ENCODE measurements around the gene OSBPL2. TPM values are rescaled to one million over a fixed set of nuclear protein-coding genes. Genes with fewer than 3 reads are reported as not detected.

The OSBPL2 gene
- total RNA-seq, 4 donors from 2014 or later = 46.9 to 60.8 (median 50.8) TPM

GRCh38 chr20:62232770-62233645 is 5.3 kb upstream of the OSBPL2 start:
- H3K27ac ChIP-seq = no peak overlapping the region
- peaks cover 0 to 5% of the 10 kb centered on the region in 2 donors for H3K4me1 ChIP-seq
- H3K4me3 ChIP-seq (replicated peaks in 1 of 3) = no peak overlapping the region
- no peaks in the 10 kb centered on the region for H3K36me3 ChIP-seq
- 69 to 83% methylated on average over 12 to 17 of the region's 18 CpGs for WGBS, 2 donors
- H3K9me3 ChIP-seq = no peaks in the 10 kb centered on the region
- TF ChIP-seq POLR2A (IDR thresholded peaks at IDR 0.05) = no peak
- TF ChIP-seq, protein P1, sequence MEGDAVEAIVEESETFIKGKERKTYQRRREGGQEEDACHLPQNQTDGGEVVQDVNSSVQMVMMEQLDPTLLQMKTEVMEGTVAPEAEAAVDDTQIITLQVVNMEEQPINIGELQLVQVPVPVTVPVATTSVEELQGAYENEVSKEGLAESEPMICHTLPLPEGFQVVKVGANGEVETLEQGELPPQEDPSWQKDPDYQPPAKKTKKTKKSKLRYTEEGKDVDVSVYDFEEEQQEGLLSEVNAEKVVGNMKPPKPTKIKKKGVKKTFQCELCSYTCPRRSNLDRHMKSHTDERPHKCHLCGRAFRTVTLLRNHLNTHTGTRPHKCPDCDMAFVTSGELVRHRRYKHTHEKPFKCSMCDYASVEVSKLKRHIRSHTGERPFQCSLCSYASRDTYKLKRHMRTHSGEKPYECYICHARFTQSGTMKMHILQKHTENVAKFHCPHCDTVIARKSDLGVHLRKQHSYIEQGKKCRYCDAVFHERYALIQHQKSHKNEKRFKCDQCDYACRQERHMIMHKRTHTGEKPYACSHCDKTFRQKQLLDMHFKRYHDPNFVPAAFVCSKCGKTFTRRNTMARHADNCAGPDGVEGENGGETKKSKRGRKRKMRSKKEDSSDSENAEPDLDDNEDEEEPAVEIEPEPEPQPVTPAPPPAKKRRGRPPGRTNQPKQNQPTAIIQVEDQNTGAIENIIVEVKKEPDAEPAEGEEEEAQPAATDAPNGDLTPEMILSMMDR (IDR thresholded peaks at IDR 0.05) = no peak
- DNase-seq = no peak
- intact Hi-C loops (cut with DNase I) = no loop called here
- H3K27me3 ChIP-seq = no peaks in the 10 kb centered on the region

DNA sequence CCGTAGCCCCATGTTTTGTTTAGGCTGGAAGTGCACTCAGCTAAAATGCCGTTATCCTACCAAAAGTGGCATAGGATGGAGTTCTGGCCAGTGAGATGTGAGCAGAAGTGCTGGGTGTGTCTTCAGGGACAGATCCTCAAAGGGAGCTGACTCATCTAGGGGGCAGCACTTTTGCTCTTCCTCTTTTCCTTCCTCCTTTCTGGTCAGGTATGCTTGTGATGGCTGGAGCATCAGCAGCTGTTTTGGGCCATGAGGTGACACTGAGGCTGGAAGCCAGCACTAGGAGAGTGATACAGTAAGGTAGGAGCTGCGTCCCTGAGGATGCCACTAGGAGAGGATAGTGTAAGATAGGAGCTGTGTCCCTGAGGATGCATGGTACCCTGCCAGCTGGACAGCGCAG is 4.6 kb upstream of the OSBPL2 start:
- TF ChIP-seq, protein P1 (IDR thresholded peaks at IDR 0.05) = no peak
- no peak for TF ChIP-seq POLR2A (IDR thresholded peaks at IDR 0.05)
- H3K9me3 ChIP-seq = no peaks in the 10 kb centered on the region
- intact Hi-C loops (cut with DNase I) = no loop called here
- 91 to 100% methylated on average over 2 to 4 of the region's 4 CpGs for WGBS, 2 donors
- H3K27ac ChIP-seq = no peak overlapping the region
- H3K4me1 ChIP-seq = peaks cover 0 to 5% of the 10 kb centered on the region in 2 donors
- no peak overlapping the region for H3K4me3 ChIP-seq (replicated peaks in 1 of 3)
- no peak for DNase-seq
- no peaks in the 10 kb centered on the region for H3K36me3 ChIP-seq
- H3K27me3 ChIP-seq = no peaks in the 10 kb centered on the region

DNA sequence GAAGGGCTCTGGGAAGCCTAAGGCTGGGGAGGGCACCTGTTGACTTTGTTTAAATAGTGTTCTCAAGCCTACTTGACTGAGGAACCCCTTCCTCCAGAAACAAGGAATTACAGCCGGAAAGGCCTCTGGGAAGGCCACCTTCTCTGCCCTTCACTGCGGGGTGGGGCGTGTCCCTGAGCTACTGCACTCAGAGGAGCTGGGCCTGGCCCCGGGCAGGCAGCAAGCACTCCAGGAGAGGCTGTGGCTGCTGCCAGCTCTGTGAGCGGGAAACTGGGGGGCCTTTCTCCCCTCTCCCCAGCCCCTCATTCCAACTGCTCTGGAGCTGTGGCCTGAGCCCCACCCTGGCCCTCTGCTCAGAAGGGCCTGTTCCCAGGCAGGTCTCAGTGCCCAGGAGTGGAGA is 4.0 kb upstream of the OSBPL2 start:
- Histone ChIP-seq H3K9me3 (no peaks in the 10 kb centered on the region), H3K27me3 (no peaks in the 10 kb centered on the region), H3K4me3 (replicated peaks in 1 of 3) (no peak overlapping the region), H3K4me1 (peaks cover 5 to 7% of the 10 kb centered on the region in 2 donors), H3K27ac (no peak overlapping the region), H3K36me3 (no peaks in the 10 kb centered on the region)
- intact Hi-C loops (cut with DNase I) = no loop called here
- 46 to 51% methylated on average over 3 to 5 of the region's 5 CpGs for WGBS, 2 donors
- DNase-seq = no peak
- TF ChIP-seq, protein P1 (IDR thresholded peaks at IDR 0.05) = no peak
- no peak for TF ChIP-seq POLR2A (IDR thresholded peaks at IDR 0.05)

DNA sequence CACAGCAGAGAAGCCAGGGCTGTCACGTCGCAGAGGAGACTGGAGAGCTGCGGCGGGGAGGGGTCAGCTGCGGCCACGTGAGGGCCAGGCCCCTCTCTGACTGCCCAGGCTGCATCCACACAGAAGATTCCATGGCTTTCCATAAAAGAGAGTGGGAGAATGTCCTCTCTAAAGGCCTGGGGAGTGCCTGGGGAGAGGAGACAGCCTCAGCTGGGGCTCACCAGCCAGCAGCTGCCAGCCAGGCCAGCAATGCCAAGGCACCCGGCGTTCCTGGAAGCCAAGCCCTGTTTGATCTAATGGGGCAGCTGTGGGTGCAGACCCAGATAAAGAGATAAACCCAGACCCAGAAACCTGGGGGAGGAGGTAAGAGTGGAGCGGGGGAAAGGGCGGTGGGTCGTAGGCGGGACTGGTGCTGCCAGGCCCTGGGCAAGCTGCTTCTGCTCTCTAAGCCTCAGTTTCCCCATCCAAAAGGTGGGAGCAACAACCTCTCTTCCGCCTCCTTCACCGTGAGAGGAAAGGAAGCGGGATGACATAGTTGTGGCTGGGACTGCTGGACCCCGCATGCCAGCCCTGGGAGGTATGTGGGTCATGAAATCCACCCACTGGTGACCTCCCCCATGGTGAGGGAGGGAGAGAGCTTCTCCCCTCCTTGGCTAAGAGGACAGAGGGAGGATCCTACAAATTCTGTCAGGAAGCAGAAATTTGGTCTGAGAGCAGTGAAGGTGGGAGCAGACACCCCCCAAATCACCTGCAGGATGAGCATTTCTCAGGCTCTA is 3.1 kb upstream of the OSBPL2 start:
- intact Hi-C loops (cut with DNase I) = loop anchor here (5.0 kb wide), 1 partner anchor 172 kb away; the partner anchor contains the start of gene CABLES2
- WGBS, 2 donors = 70 to 75% methylated on average over 16 of the region's 16 CpGs

More for the DNA sequence above, 3.1 kb upstream of the OSBPL2 start:
- Histone ChIP-seq H3K4me1 (peaks cover 13 to 15% of the 10 kb centered on the region in 2 donors), H3K9me3 (no peaks in the 10 kb centered on the region), H3K27ac (no peak overlapping the region), H3K36me3 (no peaks in the 10 kb centered on the region), H3K4me3 (replicated peaks in 1 of 3) (no peak overlapping the region), H3K27me3 (no peaks in the 10 kb centered on the region)
- no peak for DNase-seq
- no peak for TF ChIP-seq POLR2A (IDR thresholded peaks at IDR 0.05)
- TF ChIP-seq, protein P1 (IDR thresholded peaks at IDR 0.05) = no peak
